Ectodermal cell (in vitro differentiated cells): ENCODE results near the gene VASH2.

Source experiments
- H3K27ac ChIP-seq: 2 replicates; pipeline ENCODE4 v1.7.0; 2013; ENCODE audit warnings: mild to moderate bottlenecking, low read depth, low read length; ENCODE audit not compliant: insufficient read depth, poor library complexity, severe bottlenecking
- H3K27me3 ChIP-seq: 2 replicates; pipeline ENCODE4 v1.7.0; 2013; ENCODE audit warnings: mild to moderate bottlenecking, low read length; ENCODE audit not compliant: insufficient read depth, control insufficient read depth, poor library complexity, severe bottlenecking
- H3K36me3 ChIP-seq: one replicate; pipeline ENCODE4 v1.7.0; 2013; ENCODE audit warnings: low read length; ENCODE audit not compliant: control insufficient read depth, insufficient read depth
- H3K4me1 ChIP-seq: one replicate; pipeline ENCODE4 v1.7.0; 2013; ENCODE audit warnings: low read length; ENCODE audit not compliant: control insufficient read depth, insufficient read depth
- H3K4me3 ChIP-seq: 2 replicates; pipeline ENCODE4 v1.7.0; 2013; ENCODE audit warnings: low read depth, low read length, control low read depth; ENCODE audit not compliant: insufficient read depth
- H3K9me3 ChIP-seq: 2 replicates; pipeline ENCODE4 v1.7.0; 2013; ENCODE audit warnings: mild to moderate bottlenecking, low read length, moderate library complexity; ENCODE audit not compliant: control insufficient read depth
- WGBS, 2 experiments: methylation state at CpG; one replicate each; pipeline ENCODE4 v1.1.7; 2013; ENCODE audit warnings: missing lambda C conversion rate in 2 of 2; 5-methylcytosine and 5-hydroxymethylcytosine counted together

VASH2 gene

GRCh38 chr1:212928323-212929291, 21.7 kb upstream of the VASH2 start:
- 28% methylated on average over 10 of the region's 10 CpGs for WGBS, 2 experiments
- peak overlapping the region; percentile 64 for H3K27ac ChIP-seq
- peaks cover 16% of the 10 kb centered on the region for H3K4me1 ChIP-seq
- H3K27me3 ChIP-seq: no peaks in the 10 kb centered on the region
- no peaks in the 10 kb centered on the region for H3K36me3 ChIP-seq
- H3K9me3 ChIP-seq: no peaks in the 10 kb centered on the region
- peak overlapping the region; percentile 6 for H3K4me3 ChIP-seq

GRCh38 chr1:212930986-212931678, 19.2 kb upstream of the VASH2 start:
- no peaks in the 10 kb centered on the region for H3K36me3 ChIP-seq
- WGBS, 2 experiments: 87 to 90% methylated on average over 10 of the region's 10 CpGs
- no peaks in the 10 kb centered on the region for H3K9me3 ChIP-seq
- H3K4me1 ChIP-seq: peaks cover 16% of the 10 kb centered on the region
- H3K27ac ChIP-seq: no peak overlapping the region
- no peak overlapping the region for H3K4me3 ChIP-seq
- no peaks in the 10 kb centered on the region for H3K27me3 ChIP-seq

DNA sequence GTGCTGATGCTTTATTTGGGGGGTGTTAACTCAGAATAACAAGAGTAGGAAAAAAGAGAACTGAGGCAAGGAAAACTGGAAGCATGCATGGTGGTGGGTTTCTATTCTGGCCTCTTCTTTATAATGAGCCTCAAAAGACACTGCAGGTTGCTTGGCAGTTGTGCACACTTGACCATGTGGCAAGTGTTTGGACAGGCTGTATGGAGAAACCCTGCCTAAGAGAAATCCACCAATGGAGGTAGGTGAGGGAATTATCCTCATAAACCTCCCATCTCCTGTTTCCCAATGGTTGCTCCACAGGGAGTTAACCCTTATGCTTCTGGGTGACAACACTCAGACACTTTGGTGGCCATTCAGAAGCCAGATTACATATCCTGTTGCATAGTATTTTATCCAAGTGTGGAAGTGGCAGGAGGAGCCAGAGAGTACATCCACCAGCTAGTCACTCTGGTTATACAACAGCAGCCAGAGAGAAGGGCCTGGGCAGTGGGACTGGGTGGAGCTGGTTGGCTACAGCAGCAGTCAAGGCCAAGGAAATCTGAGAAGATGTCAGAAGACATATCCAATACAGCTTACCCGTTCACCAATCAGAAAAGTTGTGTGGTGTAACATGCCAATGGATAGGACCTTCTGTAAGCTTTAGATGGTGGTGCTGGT, 16.4 kb upstream of the VASH2 start:
- peaks cover 4% of the 10 kb centered on the region for H3K4me1 ChIP-seq
- 100% methylated on average over 1 of the region's 1 CpG for WGBS, 2 experiments
- H3K4me3 ChIP-seq: no peak overlapping the region
- H3K27ac ChIP-seq: no peak overlapping the region
- no peaks in the 10 kb centered on the region for H3K27me3 ChIP-seq
- no peaks in the 10 kb centered on the region for H3K36me3 ChIP-seq
- H3K9me3 ChIP-seq: no peaks in the 10 kb centered on the region

DNA sequence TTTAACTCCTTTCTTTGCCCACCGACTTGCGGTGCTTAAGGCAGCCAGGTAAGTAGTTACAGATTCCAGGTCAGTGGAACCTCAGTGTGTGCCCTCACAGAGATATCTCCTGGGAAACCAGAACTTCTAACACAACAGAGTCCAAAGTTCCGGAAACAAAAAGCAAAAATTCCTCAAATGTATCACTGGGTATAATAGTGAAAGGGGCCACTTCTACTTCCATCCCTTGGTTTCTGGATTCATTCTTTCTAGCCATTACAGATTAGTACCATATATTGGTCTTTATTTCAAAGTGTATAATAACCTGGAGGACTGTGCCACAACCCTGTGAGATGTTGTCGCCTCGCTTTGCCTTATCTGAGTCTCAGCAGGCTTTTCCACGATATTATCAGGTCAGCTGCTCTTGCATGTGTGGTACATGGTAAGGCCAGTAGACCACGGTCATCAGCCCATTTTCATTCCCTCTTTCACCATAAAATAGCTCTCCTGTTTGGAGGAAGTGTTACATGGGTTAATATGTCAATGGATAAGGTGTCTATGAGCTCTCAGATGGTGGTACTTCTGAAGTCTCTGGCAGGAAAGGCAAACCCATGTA, 14.9 kb upstream of the VASH2 start:
- H3K27ac ChIP-seq: no peak overlapping the region
- H3K9me3 ChIP-seq: no peaks in the 10 kb centered on the region
- H3K4me1 ChIP-seq: no peaks in the 10 kb centered on the region
- no peak overlapping the region for H3K4me3 ChIP-seq
- 96 to 97% methylated on average over 6 to 7 of the region's 7 CpGs for WGBS, 2 experiments
- H3K36me3 ChIP-seq: no peaks in the 10 kb centered on the region
- no peaks in the 10 kb centered on the region for H3K27me3 ChIP-seq

GRCh38 chr1:212937034-212937433, 13.3 kb upstream of the VASH2 start:
- no peak overlapping the region for H3K27ac ChIP-seq
- no peak overlapping the region for H3K4me3 ChIP-seq
- no peaks in the 10 kb centered on the region for H3K9me3 ChIP-seq
- WGBS, 2 experiments: 96 to 99% methylated on average over 3 of the region's 3 CpGs
- no peaks in the 10 kb centered on the region for H3K4me1 ChIP-seq
- H3K27me3 ChIP-seq: no peaks in the 10 kb centered on the region
- no peaks in the 10 kb centered on the region for H3K36me3 ChIP-seq

DNA sequence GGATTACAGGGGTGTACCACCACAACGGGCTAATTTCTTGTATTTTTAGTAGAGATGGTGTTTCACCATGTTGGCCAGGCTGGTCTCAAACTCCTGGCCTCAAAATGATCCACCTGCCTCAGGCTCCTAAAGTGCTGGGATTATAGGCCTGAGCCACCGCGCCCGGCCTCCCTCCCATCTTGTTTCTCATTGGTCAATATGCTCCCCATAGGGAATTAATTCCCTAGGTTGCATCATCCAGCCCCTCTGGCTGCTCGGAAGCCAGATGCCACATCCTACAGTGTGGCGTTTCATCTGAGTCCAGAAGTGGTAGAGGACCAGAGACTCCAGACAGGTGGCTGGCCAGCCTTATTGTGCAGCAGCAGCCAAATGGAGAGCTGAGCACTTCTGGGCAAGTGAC, 11.5 kb upstream of the VASH2 start:
- 93 to 94% methylated on average over 6 of the region's 6 CpGs for WGBS, 2 experiments
- no peaks in the 10 kb centered on the region for H3K27me3 ChIP-seq
- no peaks in the 10 kb centered on the region for H3K4me1 ChIP-seq
- H3K9me3 ChIP-seq: no peaks in the 10 kb centered on the region
- H3K4me3 ChIP-seq: no peak overlapping the region
- no peak overlapping the region for H3K27ac ChIP-seq
- no peaks in the 10 kb centered on the region for H3K36me3 ChIP-seq

GRCh38 chr1:212941452-212941851, 8.9 kb upstream of the VASH2 start:
- WGBS, 2 experiments: 97 to 100% methylated on average over 1 of the region's 1 CpG
- H3K36me3 ChIP-seq: no peaks in the 10 kb centered on the region

GRCh38 chr1:212942679-212943392, 7.5 kb upstream of the VASH2 start:
- no peaks in the 10 kb centered on the region for H3K4me1 ChIP-seq
- H3K36me3 ChIP-seq: no peaks in the 10 kb centered on the region
- WGBS, 2 experiments: 93 to 95% methylated on average over 6 of the region's 6 CpGs
- H3K27ac ChIP-seq: no peak overlapping the region
- no peak overlapping the region for H3K4me3 ChIP-seq
- H3K9me3 ChIP-seq: no peaks in the 10 kb centered on the region
- no peaks in the 10 kb centered on the region for H3K27me3 ChIP-seq

More at GRCh38 chr1:212941452-212941851, 8.9 kb upstream of the VASH2 start:
- Histone ChIP-seq H3K27ac (no peak overlapping the region), H3K9me3 (no peaks in the 10 kb centered on the region), H3K27me3 (no peaks in the 10 kb centered on the region), H3K4me1 (no peaks in the 10 kb centered on the region), H3K4me3 (no peak overlapping the region)

- H3K36me3 ChIP-seq: no peaks in the 10 kb centered on the region
- no peak overlapping the region for H3K27ac ChIP-seq
- H3K4me1 ChIP-seq: no peaks in the 10 kb centered on the region
- no peaks in the 10 kb centered on the region for H3K27me3 ChIP-seq
- no peak overlapping the region for H3K4me3 ChIP-seq
- WGBS, 2 experiments: 88 to 90% methylated on average over 4 of the region's 4 CpGs
- no peaks in the 10 kb centered on the region for H3K9me3 ChIP-seq
Observed at GRCh38 chr1:212943393-212943710, 7.0 kb upstream of the VASH2 start.
